Measurements from ENCODE around the gene SOX18. TPM values are rescaled to one million over a fixed set of nuclear protein-coding genes. Genes with fewer than 3 reads are reported as not detected.

Gene SOX18
- total and polyA plus RNA-seq, 2 of the 13 experiments (the other 11 are each of a cell fraction or from before 2014, with no cell fraction given) = 1.6 to 1.9 TPM

GRCh38 chr20:64049878-64050260 is 430 bp upstream of the SOX18 start (continued):
- TF ChIP-seq ZNF770 (CRISPR knock-in tag; IDR thresholded peaks at IDR 0.05) (peak; percentile 82), FOXA3 (CRISPR knock-in tag; IDR thresholded peaks at IDR 0.05) (no peak), ZNF841 (CRISPR knock-in tag; IDR thresholded peaks at IDR 0.05; ENCODE audit: borderline replicate concordance) (no peak), HCFC1 (IDR thresholded peaks at IDR 0.05; ENCODE audit: low read depth, low read length) (no peak), AKNA (CRISPR knock-in tag; IDR thresholded peaks at IDR 0.05; ENCODE audit: borderline replicate concordance) (no peak), ELK4 (CRISPR knock-in tag; IDR thresholded peaks at IDR 0.05; ENCODE audit: borderline replicate concordance) (no peak), ZNF549 (CRISPR knock-in tag; IDR thresholded peaks at IDR 0.05) (no peak), MED8 (CRISPR knock-in tag; IDR thresholded peaks at IDR 0.05; ENCODE audit: insufficient replicate concordance) (no peak), KDM4B (CRISPR knock-in tag; IDR thresholded peaks at IDR 0.05) (no peak), MAFG (CRISPR knock-in tag; IDR thresholded peaks at IDR 0.05) (no peak), ZNF567 (CRISPR knock-in tag; IDR thresholded peaks at IDR 0.05; ENCODE audit: borderline replicate concordance) (no peak; the same call in 1 of the 2 replicates), ZNF251 (CRISPR knock-in tag; IDR thresholded peaks at IDR 0.05) (peak; percentile 70; the same call in 1 of the 2 replicates), ZNF350 (CRISPR knock-in tag; IDR thresholded peaks at IDR 0.05; ENCODE audit: borderline replicate concordance, low read depth) (no peak; the same call in 1 of the 2 replicates), ZBTB8A (CRISPR knock-in tag; IDR thresholded peaks at IDR 0.05; ENCODE audit: borderline replicate concordance, low read depth) (0 out of 2 replicates have a peak, but pooled peaks have one; percentile 40)
- TF ChIP-seq, protein P1, sequence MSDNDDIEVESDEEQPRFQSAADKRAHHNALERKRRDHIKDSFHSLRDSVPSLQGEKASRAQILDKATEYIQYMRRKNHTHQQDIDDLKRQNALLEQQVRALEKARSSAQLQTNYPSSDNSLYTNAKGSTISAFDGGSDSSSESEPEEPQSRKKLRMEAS (IDR thresholded peaks at IDR 0.05) = peak; percentile 28; the same call in 1 of the 2 replicates
- TF ChIP-seq, protein P2, sequence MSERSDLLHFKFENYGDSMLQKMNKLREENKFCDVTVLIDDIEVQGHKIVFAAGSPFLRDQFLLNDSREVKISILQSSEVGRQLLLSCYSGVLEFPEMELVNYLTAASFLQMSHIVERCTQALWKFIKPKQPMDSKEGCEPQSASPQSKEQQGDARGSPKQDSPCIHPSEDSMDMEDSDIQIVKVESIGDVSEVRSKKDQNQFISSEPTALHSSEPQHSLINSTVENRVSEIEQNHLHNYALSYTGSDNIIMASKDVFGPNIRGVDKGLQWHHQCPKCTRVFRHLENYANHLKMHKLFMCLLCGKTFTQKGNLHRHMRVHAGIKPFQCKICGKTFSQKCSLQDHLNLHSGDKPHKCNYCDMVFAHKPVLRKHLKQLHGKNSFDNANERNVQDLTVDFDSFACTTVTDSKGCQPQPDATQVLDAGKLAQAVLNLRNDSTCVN (CRISPR knock-in tag; IDR thresholded peaks at IDR 0.05; ENCODE audit: borderline replicate concordance) = no peak
- TF ChIP-seq, protein P3, sequence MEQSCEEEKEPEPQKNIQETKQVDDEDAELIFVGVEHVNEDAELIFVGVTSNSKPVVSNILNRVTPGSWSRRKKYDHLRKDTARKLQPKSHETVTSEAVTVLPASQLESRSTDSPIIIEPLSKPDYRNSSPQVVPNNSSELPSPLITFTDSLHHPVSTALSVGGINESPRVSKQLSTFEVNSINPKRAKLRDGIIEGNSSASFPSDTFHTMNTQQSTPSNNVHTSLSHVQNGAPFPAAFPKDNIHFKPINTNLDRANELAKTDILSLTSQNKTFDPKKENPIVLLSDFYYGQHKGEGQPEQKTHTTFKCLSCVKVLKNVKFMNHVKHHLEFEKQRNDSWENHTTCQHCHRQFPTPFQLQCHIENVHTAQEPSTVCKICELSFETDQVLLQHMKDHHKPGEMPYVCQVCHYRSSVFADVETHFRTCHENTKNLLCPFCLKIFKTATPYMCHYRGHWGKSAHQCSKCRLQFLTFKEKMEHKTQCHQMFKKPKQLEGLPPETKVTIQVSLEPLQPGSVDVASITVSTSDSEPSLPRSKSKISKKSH (CRISPR knock-in tag; IDR thresholded peaks at IDR 0.05; ENCODE audit: borderline replicate concordance) = no peak; the same call in 1 of the 2 replicates

Measured in HepG2 (cell line).